GM21526 (cell line): ENCODE measurements around the gene BCKDK.
A peak's percentile ranks its signal among the peaks of the same experiment; 100 is the strongest.
"Not testable (repeated sequence)": the region's sequence is repeated elsewhere in the genome, so short reads cannot be mapped to it uniquely, and the experiment has no call there.

Experiments
- ATAC-seq: cut with Tn5 transposase; IDR thresholded peaks from one replicate; pipeline ENCODE4 v1.9.1; 2021; ENCODE audit warnings: moderate library complexity; ENCODE audit not compliant: unreplicated experiment, low FRiP score

BCKDK gene

DNA sequence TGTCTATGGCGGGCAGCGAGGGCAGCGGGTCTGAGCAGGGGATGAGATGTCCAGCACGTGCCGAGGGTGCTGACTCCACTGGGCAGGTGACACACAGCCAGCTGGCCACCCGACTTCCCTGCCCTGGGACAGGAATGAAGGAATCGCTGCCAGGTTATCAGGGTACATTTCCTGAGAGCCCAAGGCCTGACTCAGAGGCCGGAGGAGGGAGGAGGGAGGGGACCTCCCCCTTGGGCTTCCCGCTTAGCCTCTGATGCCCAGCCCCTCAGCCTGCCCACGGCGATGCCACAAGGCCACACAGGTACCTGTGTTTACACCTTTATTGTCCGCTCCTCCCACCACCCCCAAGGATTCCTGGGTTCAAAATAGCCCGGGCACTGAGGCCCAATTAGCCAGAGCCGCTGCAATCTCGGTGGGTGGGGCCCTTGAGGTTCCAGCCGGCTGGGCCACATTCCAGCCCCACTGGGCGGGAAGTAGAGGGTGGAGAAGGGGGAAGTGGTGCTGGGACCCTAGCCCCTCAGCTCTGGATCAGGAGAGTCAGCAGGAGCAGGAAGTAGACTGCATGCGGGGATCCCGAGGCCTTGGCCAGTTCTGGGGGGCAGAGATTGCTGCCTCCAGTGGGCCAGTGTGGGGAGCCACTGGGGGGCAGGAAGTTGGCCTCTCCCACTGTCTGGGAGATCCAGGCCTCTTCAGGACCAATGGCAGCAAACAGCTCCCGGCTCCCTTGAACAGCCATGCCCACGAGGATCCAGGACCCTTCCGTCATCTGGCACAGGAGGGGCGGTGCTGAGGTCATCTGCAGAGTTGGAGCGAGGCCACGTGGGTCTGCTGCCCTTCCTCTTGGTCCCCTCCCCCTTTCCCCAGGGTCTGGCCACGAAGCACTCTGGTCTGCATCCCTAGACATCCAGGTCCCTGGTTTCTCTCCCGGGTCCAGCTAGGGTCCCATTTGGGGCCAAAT is 30.7 kb downstream of the BCKDK start:
- ATAC-seq = no peak

- ATAC-seq = not testable (repeated sequence)
Measured at GRCh38 chr16:31141071-31141469, 32.9 kb downstream of the BCKDK start.

DNA sequence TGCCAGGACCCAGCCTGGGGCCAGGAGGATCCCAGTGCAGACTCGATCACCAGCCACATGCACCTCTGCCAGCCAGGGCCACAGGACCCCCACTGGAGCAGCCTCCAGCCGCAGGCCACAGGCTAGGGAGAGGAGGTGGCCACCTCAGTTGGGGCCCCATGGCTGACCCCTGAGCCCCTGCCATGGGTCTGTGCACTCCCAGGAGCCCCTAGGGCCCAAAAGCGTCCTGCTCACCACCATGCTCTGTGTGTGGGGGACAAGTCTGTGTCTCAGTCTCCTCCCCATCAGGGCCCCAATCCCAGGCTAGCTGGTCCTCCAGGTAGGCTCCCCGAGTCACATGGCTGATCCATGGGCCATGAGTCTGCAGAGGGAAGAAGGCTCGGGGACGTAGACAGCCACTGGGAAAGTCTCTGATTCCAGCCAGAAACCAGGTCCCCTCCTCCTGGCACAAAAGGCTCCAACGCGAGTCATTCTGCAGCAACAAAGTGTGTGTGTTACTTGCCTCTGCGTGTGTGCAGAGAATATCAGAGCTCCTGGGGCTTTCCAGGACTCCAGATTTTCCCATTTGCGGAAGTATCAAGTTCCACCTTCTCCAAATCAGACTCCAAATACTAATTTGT is 33.4 kb downstream of the BCKDK start:
- ATAC-seq = peak; percentile 10

- peak; percentile 83 for ATAC-seq
Measured at GRCh38 chr16:31142109-31143010, 34.2 kb downstream of the BCKDK start.

- ATAC-seq = no peak
Measured at GRCh38 chr16:31143011-31143693, 35.0 kb downstream of the BCKDK start.

DNA sequence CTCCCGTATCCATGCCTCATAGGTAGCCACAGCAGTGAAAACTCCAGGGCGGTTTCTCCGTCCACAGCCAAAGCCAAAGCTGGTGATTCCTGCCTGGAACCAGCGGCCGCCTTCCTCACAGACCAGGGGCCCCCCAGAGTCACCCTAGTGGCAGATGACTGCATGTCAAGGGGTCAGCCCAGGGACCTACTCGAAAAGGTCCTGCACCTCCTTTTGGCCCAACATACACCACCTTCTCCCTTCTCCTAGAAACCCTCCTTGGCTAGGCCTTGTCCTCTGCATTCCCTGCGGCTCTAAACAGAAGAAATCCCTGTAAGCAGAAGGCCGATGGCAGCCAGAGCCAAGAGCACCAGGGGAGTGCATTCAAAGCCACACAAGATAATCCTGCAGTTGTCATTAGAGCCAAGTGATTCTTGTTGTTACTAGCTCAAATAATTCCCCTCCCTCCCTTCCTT is 35.5 kb downstream of the BCKDK start:
- no peak for ATAC-seq

GRCh38 chr16:31144418-31144817 is 36.2 kb downstream of the BCKDK start:
- ATAC-seq = not testable (repeated sequence)

GRCh38 chr16:31145398-31145990 is 37.3 kb downstream of the BCKDK start:
- no peak for ATAC-seq

DNA sequence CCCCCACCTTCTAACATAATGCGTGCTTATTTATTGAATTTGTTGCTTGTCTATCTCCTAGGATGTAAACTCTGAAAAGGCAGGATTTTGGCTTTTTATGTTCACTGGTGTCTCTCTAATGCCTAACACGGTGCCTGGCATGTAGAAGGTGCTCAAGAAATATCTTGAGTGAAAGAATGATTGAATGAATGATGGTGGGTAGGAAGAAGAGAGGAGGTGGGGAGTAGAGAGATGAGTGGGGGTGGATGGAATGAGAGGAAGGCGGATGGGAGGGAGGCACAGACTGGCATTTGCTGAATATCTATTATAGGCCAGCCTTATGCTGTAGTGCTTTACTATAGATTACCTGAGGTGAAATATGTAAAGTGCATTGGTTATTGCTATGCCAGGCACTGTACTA is 39.4 kb downstream of the BCKDK start:
- no peak for ATAC-seq

DNA sequence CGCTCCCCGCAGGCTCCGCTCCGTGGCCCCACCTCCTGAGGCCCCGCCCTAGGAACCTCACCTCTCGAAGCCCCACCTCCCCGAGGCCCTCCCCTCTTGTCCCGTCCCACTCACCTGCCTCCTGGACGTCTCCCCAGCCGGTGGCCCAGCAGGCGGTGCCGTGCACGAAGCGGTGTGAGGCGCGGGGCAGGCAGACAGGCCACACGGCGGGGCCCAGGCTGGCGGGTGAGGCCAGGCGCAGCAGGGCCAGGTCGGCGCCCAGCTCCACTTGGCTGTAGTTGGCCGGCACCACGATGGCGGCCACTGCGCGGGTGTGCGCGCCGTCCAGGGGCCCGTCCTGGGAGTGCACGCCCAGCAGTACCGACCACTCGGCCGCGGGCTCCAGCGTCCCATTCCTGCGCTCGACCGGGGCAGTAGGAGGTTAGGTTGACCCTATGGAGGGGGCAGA is 40.1 kb downstream of the BCKDK start:
- no peak for ATAC-seq

DNA sequence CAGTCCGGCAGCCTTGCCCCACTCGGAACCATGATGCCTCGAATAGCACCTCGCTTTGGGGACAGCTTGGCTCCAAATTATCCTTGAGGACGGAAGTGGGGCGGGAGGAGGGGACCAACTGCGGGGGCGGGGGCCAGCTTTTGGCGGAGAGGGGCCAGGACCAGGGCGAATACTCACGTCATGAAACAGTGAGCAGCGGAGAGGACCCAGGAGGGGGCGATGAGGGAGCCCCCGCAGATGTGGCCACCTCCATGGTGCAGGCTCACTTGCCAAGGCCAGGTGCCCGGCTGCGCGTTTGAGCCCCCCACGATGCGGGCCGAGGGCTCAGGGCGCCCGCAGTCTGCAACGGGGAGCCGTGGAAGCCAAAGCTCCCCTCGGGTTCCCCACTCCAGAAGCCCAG is 40.7 kb downstream of the BCKDK start:
- ATAC-seq = no peak

GRCh38 chr16:31149332-31149731 is 41.1 kb downstream of the BCKDK start:
- ATAC-seq = no peak

DNA sequence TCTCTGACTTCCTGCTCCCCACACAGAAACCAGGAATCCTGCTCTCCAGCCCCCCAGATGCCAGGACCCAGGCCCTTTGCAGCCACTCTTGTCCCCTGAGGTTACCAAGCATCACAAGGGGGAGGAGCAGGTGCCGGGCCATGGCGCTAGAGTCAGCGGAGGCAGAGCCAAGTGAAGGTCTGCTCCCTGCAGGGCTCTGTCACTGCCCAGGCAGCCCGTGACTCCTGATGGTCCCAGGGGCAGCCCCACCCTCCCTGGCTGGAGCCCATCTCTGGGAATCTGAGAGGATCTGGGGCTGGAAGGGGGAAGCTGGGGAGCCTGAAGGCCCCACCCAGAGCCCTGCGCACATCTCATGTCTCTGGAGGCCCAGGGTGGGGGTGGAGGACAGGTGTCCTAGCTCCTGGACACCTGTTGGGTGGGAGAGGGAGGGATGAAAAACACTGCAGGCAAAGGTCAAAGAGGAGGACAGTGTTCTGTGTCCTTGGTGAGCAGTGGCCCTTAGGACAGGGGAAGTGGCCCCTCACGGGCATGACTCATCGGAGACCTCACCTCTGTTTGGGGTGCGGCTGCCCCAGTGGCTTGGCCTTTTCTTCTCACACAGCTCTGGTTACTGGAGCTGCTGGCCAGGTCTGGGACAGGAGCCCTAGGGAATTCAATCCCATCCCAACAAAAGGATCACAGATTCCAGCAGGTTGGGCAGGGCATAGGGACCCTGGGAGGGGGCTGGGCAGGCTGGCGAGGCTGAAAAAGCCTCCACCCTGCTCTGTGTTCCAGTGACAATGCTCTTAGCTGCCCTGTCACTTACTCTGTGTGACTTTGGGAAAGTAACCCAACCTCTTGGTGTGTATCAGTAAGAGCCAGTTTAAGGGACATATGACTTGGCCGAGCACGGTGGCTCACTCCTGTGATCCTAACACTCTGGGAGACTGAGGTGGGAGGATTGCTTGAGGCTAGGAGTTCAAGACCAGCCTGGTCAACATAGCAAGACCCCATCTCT is 42.0 kb downstream of the BCKDK start, which contains the start of gene PRSS36:
PRSS36 (minus strand) TSS at position 173 of the 997 bp plus-strand sequence; CDS start at position 142, 31 bp downstream.
- ATAC-seq = no peak

GRCh38 chr16:31150976-31151375 is 42.8 kb downstream of the BCKDK start:
- not testable (repeated sequence) for ATAC-seq

- no peak for ATAC-seq
Measured at GRCh38 chr16:31157136-31157535, 49.0 kb downstream of the BCKDK start.
